Fibroblast of lung (primary cell): ENCODE results near the gene ACSS3.

Experiments used
- EZH2 ChIP-seq: IDR thresholded peaks from 2 replicates; pipeline ENCODE4 v1.5.1; 2012; ENCODE audit warnings: low read length, control low read depth, mild to moderate bottlenecking; ENCODE audit errors: missing control alignments
- TF ChIP-seq, protein P1 (sequence below), 2 donors: IDR thresholded peaks in 1 of 2; conservative IDR thresholded peaks in 1 of 2; 1 replicate in 1 of 2; 2 replicates in 1 of 2; pipeline ENCODE4 v1.5.1; 2011 to 2012; ENCODE audit warnings: low read length in 2 of 2, control low read depth in 1 of 2, inconsistent platforms in 1 of 2, low read depth in 1 of 2, mild to moderate bottlenecking in 1 of 2

DNA sequence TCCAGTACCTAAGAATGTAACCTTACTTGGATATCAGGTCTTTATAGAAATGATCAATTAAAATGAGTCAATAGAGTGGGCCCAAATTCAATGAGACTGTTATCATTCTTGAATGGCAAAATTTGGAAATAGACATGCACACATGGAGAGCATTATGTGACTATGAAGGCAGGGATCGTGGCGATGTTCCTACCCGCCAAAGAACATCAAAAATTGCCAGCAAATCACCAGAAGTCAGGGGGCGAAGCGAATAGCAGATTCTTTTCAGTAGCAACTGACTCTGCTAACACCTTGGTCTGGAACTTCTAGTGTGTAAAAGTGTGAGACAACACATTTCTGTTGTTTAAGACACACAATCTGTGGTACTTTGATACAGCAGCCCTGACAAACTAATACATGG is 192.5 kb downstream of the ACSS3 start:
- TF ChIP-seq, protein P1, sequence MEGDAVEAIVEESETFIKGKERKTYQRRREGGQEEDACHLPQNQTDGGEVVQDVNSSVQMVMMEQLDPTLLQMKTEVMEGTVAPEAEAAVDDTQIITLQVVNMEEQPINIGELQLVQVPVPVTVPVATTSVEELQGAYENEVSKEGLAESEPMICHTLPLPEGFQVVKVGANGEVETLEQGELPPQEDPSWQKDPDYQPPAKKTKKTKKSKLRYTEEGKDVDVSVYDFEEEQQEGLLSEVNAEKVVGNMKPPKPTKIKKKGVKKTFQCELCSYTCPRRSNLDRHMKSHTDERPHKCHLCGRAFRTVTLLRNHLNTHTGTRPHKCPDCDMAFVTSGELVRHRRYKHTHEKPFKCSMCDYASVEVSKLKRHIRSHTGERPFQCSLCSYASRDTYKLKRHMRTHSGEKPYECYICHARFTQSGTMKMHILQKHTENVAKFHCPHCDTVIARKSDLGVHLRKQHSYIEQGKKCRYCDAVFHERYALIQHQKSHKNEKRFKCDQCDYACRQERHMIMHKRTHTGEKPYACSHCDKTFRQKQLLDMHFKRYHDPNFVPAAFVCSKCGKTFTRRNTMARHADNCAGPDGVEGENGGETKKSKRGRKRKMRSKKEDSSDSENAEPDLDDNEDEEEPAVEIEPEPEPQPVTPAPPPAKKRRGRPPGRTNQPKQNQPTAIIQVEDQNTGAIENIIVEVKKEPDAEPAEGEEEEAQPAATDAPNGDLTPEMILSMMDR (conservative IDR thresholded peaks at IDR 0.05 in 1 of 2, IDR thresholded peaks at IDR 0.05 in 1 of 2; ENCODE audit: low read depth in 1 of 2, low read length in 2 of 2): no peak
- no peak for TF ChIP-seq EZH2
